Adrenal gland (tissue), 12 donors: ENCODE results near the gene ELOB. TPM values are rescaled to one million over a fixed set of nuclear protein-coding genes. Genes with fewer than 3 reads are reported as not detected.

Source experiments
- DNase-seq, 7 donors: peaks; one replicate each; pipeline ENCODE4 v3.0.0-alpha.2; 2019 to 2020
- H3K27ac ChIP-seq, 5 donors: fragments of 200-600 bp; sonication (generic) in 4 of 5; 1 replicate in 3 of 5; 2 replicates in 2 of 5; pipeline versions ENCODE4 v1.5.1 to v1.8.0; 2016 to 2020; ENCODE audit warnings: mild to moderate bottlenecking in 1 of 5
- H3K27me3 ChIP-seq: fragments of 200-600 bp; 2 replicates; pipeline ENCODE4 v1.8.0; 2021
- H3K36me3 ChIP-seq, 2 donors: fragments of 200-600 bp; replicated peaks in 1 of 2; 1 replicate in 1 of 2; 2 replicates in 1 of 2; pipeline versions ENCODE4 v1.5.1 to v1.8.0; 2018 to 2022
- H3K4me1 ChIP-seq, 2 donors: fragments of 200-600 bp; replicated peaks in 1 of 2; 1 replicate in 1 of 2; 2 replicates in 1 of 2; pipeline versions ENCODE4 v1.5.1 to v1.8.0; 2018 to 2021
- H3K4me3 ChIP-seq, 4 donors: fragments of 200-600 bp; sonication (generic) in 3 of 4; one replicate each; pipeline ENCODE4 v1.5.1; 2016 to 2018
- H3K9me3 ChIP-seq, 3 donors: fragments of 200-600 bp; sonication (generic) in 1 of 3; replicated peaks in 1 of 3; 1 replicate in 2 of 3; 2 replicates in 1 of 3; pipeline versions ENCODE4 v1.5.1 to v1.8.0; 2016 to 2021
- CTCF ChIP-seq, 6 experiments: fragments of 450-650 bp in 4 of 6; fragments of 200-600 bp in 2 of 6; sonication (generic) in 1 of 6; IDR thresholded peaks; 1 replicate in 5 of 6; 2 replicates in 1 of 6; pipeline versions ENCODE4 v1.5.1 to v1.8.0; 2016 to 2021; ENCODE audit warnings: antibody characterized with exemption in 6 of 6, mild to moderate bottlenecking in 2 of 6, moderate library complexity in 1 of 6
- POLR2A ChIP-seq, 2 donors: fragments of 450-650 bp; IDR thresholded peaks; one replicate each; pipeline ENCODE4 v1.6.1; 2017; ENCODE audit warnings: antibody characterized with exemption in 2 of 2, mild to moderate bottlenecking in 2 of 2, moderate library complexity in 1 of 2
- WGBS, 4 donors: extraction: QIAGEN DNeasy Blood & Tissue Kit in 2 of 4; methylation state at CpG; one replicate each; pipeline versions ENCODE4 v1.1.5 to v1.1.7; 2013 to 2017; 5-methylcytosine and 5-hydroxymethylcytosine counted together
- intact Hi-C, 2 donors: fragments of 100-400 bp; cut with DNase I; formaldehyde crosslinking; loops; one replicate each; pipeline versions ENCODE4 v1.14.1 to v1.15.0; 2022 to 2023
- polyA plus RNA-seq, 3 donors: library from polyadenylated mRNA; stranded (reverse); fragments of 200-250 nt in 2 of 3; fragments of 350-450 nt in 1 of 3; fragmentation: Illumina TruSeq in 1 of 3; extraction: RNeasy Lipid Tissue Mini Kit (QIAGEN cat#74804) in 1 of 3; gene quantifications; one replicate each; pipeline ENCODE4 v1.2.3, GENCODE V29; 2013 to 2014
- total RNA-seq, 9 donors: library from RNA; depleted of rRNA in 4 of 9; stranded (reverse); fragments of >200 nt in 4 of 9; fragments of 120-200 nt in 1 of 9; fragmentation: NEBNext Ultra II Directional in 1 of 9; extraction: Animal tissue kit (Norgen Biotek cat#: 25700) in 1 of 9; gene quantifications; one replicate each; pipeline versions ENCODE4 v1.1.0 to v1.2.4, GENCODE V29; 2013 to 2023
- donor health status: healthy with polysubstance abuse.
- donor health status: Bipolar disorder and iron deficiency.
- donor health status: DM: yes; HTN: yes; CAD: no.
- donor health status: DM: no; HTN: no; CAD: no.
- donor health status: DM: no; HTN: no; CAD: no.
- donor health status: DM: yes; HTN: yes; CAD: no.

ELOB gene
- total and polyA plus RNA-seq, 12 donors, result 72.7 to 1,030 (median 361) TPM

DNA sequence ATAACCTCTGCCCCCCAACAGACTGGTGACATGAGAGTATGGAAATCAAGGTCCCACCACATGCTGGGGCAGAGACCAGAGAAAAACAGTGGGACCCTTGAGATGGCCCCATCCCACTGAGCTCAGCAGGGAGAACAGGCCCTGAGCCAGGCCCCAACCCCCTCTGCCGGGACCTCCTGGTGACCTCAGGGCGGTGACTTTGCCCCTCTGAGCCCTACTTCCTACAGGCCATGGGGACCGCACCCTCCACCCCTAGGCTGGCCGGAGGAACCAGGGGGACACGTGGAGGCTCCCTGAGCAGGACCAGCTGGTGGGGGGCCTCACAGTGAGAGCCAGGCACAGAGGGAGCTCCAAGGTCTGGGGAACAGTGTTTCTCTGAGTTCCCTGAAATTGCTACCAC, 38.5 kb downstream of the ELOB start:
- peaks cover 5% of the 10 kb centered on the region for H3K27me3 ChIP-seq
- H3K27ac ChIP-seq, result no peak overlapping the region
- H3K9me3 ChIP-seq, result no peaks in the 10 kb centered on the region
- intact Hi-C loops, result no loop called here
- TF ChIP-seq CTCF (IDR thresholded peaks at IDR 0.05) (no peak), POLR2A (IDR thresholded peaks at IDR 0.05) (no peak)
- no peaks in the 10 kb centered on the region for H3K4me1 ChIP-seq
- H3K36me3 ChIP-seq, result no peaks in the 10 kb centered on the region
- WGBS, 4 donors, result 72 to 83% (median 80%) methylated on average over 4 to 5 of the region's 5 CpGs; no CpG with 5 or more reads in 1 of the 4 donors
- no peak overlapping the region for H3K4me3 ChIP-seq
- DNase-seq, result no peak

DNA sequence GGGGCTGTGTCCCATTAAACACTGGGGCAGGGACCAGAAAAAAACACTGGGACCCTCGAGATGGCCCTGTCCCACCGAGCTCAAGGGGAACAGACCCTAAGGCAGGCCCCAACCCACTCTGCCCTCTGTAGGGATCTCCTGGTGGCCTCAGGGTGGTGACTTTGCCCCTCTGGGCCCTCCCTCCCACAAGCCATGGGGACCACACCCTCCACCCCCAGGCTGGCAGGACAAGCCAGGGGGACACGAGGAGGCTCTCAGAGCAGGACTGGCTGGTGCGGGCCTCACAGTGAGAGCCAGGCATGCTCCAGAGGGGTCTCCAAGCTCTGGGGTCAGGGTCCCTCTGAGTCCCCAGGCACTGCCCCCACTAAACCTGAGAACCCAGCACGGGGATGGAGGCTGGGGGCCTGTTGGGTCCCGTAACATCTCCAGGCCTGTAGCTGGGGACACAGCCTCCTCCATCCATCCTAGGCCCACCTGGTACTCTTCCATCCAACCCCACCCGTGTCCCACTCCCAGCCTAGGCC, 39.1 kb downstream of the ELOB start:
- Histone ChIP-seq H3K4me1 (no peaks in the 10 kb centered on the region), H3K27me3 (peaks cover 5% of the 10 kb centered on the region), H3K27ac (no peak overlapping the region), H3K9me3 (no peaks in the 10 kb centered on the region), H3K4me3 (no peak overlapping the region), H3K36me3 (no peaks in the 10 kb centered on the region)
- no peak for DNase-seq
- 77 to 81% (median 79%) methylated on average over 5 to 7 of the region's 7 CpGs for WGBS, 4 donors
- TF ChIP-seq POLR2A (IDR thresholded peaks at IDR 0.05) (no peak), CTCF (IDR thresholded peaks at IDR 0.05) (no peak)
- intact Hi-C loops, result no loop called here

- no peak for TF ChIP-seq CTCF (IDR thresholded peaks at IDR 0.05)
- TF ChIP-seq POLR2A (IDR thresholded peaks at IDR 0.05), result no peak
- H3K4me1 ChIP-seq, result no peaks in the 10 kb centered on the region
- H3K27me3 ChIP-seq, result peaks cover 5% of the 10 kb centered on the region
- no peaks in the 10 kb centered on the region for H3K36me3 ChIP-seq
- no peaks in the 10 kb centered on the region for H3K9me3 ChIP-seq
- WGBS, 4 donors, result 43 to 75% (median 59%) methylated on average over 1 to 5 of the region's 5 CpGs
- H3K27ac ChIP-seq, result no peak overlapping the region
- intact Hi-C loops, result no loop called here
- no peak for DNase-seq
- no peak overlapping the region for H3K4me3 ChIP-seq
These were observed 39.9 kb downstream of the ELOB start for GRCh38 chr16:2737238-2737605.

GRCh38 chr16:2736476-2737237, 40.4 kb downstream of the ELOB start:
- WGBS, 4 donors, result 82 to 92% (median 84%) methylated on average over 8 to 11 of the region's 11 CpGs
- no peak for DNase-seq
- Histone ChIP-seq H3K9me3 (no peaks in the 10 kb centered on the region), H3K4me1 (no peaks in the 10 kb centered on the region), H3K27me3 (peaks cover 5% of the 10 kb centered on the region), H3K27ac (no peak overlapping the region), H3K36me3 (no peaks in the 10 kb centered on the region), H3K4me3 (no peak overlapping the region)
- TF ChIP-seq POLR2A (IDR thresholded peaks at IDR 0.05), result no peak
- no peak for TF ChIP-seq CTCF (IDR thresholded peaks at IDR 0.05)
- intact Hi-C loops, result no loop called here
